Activated CD4-positive, alpha-beta memory T cell treated with anti-CD3 and anti-CD28 coated beads for 36 hours (primary cell): ENCODE measurements around the gene CTIF. TPM values are rescaled to one million over a fixed set of nuclear protein-coding genes. Genes with fewer than 3 reads are reported as not detected.

Source experiments
- CTCF ChIA-PET: fragments of 350-600 bp; sonication (Branson Sonifier 250); formaldehyde crosslinking; loops from one replicate; lab custom pipeline; 2021; ENCODE audit warnings: antibody characterized with exemption, inconsistent platforms; lab: Charles Lee
- POLR2A ChIA-PET: fragments of 350-600 bp; sonication (Branson Sonifier 250); formaldehyde crosslinking; loops from one replicate; lab custom pipeline; 2021; ENCODE audit warnings: antibody characterized with exemption; lab: Charles Lee
- DNase-seq: peaks from one replicate; pipeline ENCODE4 v3.0.0-alpha.2; 2020
- H3K27ac Mint-ChIP-seq: one replicate; pipeline ENCODE4 v1.8.0; 2021; ENCODE audit warnings: mixed read lengths
- H3K27me3 Mint-ChIP-seq: one replicate; pipeline ENCODE4 v1.8.0; 2021; ENCODE audit warnings: mixed read lengths
- H3K36me3 Mint-ChIP-seq: one replicate; pipeline ENCODE4 v1.8.0; 2021; ENCODE audit warnings: mixed read lengths
- H3K4me1 Mint-ChIP-seq: one replicate; pipeline ENCODE4 v1.8.0; 2021; ENCODE audit warnings: low read depth, mixed read lengths
- H3K4me3 Mint-ChIP-seq: one replicate; pipeline ENCODE4 v1.8.0; 2021; ENCODE audit warnings: mild to moderate bottlenecking, mixed read lengths
- H3K9me3 Mint-ChIP-seq: one replicate; pipeline ENCODE4 v1.8.0; 2021; ENCODE audit warnings: mixed read lengths
- intact Hi-C: fragments of 100-400 bp; cut with micrococcal nuclease; formaldehyde crosslinking; loops from one replicate; pipeline ENCODE4 v1.15.1; 2023
- total RNA-seq, 2 experiments: library from RNA; stranded (reverse); gene quantifications; one replicate each; pipeline ENCODE4 v1.2.3, GENCODE V29; 2021

Gene CTIF
- total RNA-seq, 2 experiments from 2014 or later = 4.6 to 5.8 TPM

GRCh38 chr18:48615566-48616401 is 77.0 kb downstream of the CTIF start:
- Mint-ChIP-seq H3K27ac (no peak overlapping the region), H3K27me3 (no peaks in the 10 kb centered on the region), H3K4me1 (no peaks in the 10 kb centered on the region), H3K36me3 (no peaks in the 10 kb centered on the region), H3K4me3 (no peak overlapping the region), H3K9me3 (no peaks in the 10 kb centered on the region)
- DNase-seq = no peak
- intact Hi-C loops = no loop called here
- ChIA-PET CTCF (interaction anchor here (1.3 kb wide), 1 partner anchor 11 kb away, joined by 5 read pairs; no protein-coding TSS in a partner anchor), POLR2A (no interaction called here)

- H3K36me3 Mint-ChIP-seq = no peaks in the 10 kb centered on the region
- no peak for DNase-seq
- no peaks in the 10 kb centered on the region for H3K4me1 Mint-ChIP-seq
- H3K27ac Mint-ChIP-seq = no peak overlapping the region
- CTCF ChIA-PET = no interaction called here
- no peak overlapping the region for H3K4me3 Mint-ChIP-seq
- no peaks in the 10 kb centered on the region for H3K27me3 Mint-ChIP-seq
- intact Hi-C loops = no loop called here
- H3K9me3 Mint-ChIP-seq = no peaks in the 10 kb centered on the region
- POLR2A ChIA-PET = no interaction called here
Measured at GRCh38 chr18:48616484-48617255, 77.8 kb downstream of the CTIF start.

DNA sequence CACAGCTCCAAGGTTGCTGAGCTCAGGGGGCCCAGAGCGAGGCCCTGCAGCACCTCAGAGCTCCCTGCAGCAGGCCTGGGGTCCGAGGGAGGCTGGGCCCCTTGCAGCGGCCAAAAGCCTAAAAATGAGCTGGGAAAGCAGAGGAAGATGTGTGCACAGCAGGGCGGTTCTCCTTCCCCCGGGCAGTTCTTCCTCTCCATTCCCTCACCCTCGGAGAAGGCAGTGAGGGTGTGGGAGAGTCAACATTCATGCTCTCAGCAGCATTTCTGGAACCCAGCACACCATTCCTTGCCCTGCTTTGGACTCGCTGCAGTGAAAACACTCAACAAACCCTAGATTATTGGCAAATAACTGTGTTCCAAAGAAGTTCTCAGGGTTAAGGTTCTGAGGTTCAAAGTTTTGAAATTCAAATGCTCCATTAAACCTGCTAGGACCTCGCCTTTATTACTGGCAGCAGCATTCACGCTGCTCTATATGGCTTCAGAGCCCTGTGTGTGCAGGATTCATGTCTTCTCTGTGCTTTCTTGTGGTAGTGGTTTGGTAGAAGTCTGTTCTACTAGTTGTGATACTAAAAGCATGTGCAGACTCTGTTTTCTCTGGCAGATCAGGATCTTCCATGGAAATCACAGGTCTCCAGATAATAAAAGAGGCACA is 79.1 kb downstream of the CTIF start:
- ChIA-PET CTCF (no interaction called here), POLR2A (no interaction called here)
- H3K36me3 Mint-ChIP-seq = no peaks in the 10 kb centered on the region
- no peak for DNase-seq
- H3K4me3 Mint-ChIP-seq = no peak overlapping the region
- intact Hi-C loops = no loop called here
- H3K9me3 Mint-ChIP-seq = no peaks in the 10 kb centered on the region
- no peaks in the 10 kb centered on the region for H3K4me1 Mint-ChIP-seq
- H3K27ac Mint-ChIP-seq = no peak overlapping the region
- no peaks in the 10 kb centered on the region for H3K27me3 Mint-ChIP-seq

DNA sequence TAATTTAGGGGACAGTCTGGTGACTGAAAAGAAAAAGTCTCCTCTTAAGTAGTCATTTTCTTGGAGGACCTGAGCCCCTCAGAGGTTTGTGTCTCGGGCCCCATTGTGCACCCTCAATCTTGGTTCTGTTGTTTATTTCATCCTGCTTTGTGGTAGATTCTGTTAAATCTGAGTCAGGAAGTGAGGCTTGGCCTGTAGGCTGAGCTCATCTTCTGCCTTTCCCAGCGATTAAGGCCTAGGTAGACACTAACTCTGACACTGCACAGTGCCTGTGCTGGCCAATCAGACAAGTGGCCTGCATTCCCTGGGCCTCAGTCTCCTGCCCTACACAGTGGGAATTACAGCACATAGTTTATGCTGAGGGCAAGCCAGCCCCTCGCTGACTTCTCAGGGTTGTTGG is 80.2 kb downstream of the CTIF start:
- Mint-ChIP-seq H3K9me3 (no peaks in the 10 kb centered on the region), H3K27ac (no peak overlapping the region), H3K4me3 (no peak overlapping the region), H3K36me3 (no peaks in the 10 kb centered on the region), H3K4me1 (no peaks in the 10 kb centered on the region), H3K27me3 (no peaks in the 10 kb centered on the region)
- CTCF ChIA-PET = no interaction called here
- intact Hi-C loops = no loop called here
- POLR2A ChIA-PET = no interaction called here
- DNase-seq = no peak

- DNase-seq = no peak
- CTCF ChIA-PET = no interaction called here
- no peaks in the 10 kb centered on the region for H3K9me3 Mint-ChIP-seq
- no peak overlapping the region for H3K27ac Mint-ChIP-seq
- H3K4me1 Mint-ChIP-seq = no peaks in the 10 kb centered on the region
- H3K27me3 Mint-ChIP-seq = no peaks in the 10 kb centered on the region
- POLR2A ChIA-PET = no interaction called here
- H3K4me3 Mint-ChIP-seq = no peak overlapping the region
- intact Hi-C loops = no loop called here
- no peaks in the 10 kb centered on the region for H3K36me3 Mint-ChIP-seq
Measured at GRCh38 chr18:48619501-48619900, 80.7 kb downstream of the CTIF start.

DNA sequence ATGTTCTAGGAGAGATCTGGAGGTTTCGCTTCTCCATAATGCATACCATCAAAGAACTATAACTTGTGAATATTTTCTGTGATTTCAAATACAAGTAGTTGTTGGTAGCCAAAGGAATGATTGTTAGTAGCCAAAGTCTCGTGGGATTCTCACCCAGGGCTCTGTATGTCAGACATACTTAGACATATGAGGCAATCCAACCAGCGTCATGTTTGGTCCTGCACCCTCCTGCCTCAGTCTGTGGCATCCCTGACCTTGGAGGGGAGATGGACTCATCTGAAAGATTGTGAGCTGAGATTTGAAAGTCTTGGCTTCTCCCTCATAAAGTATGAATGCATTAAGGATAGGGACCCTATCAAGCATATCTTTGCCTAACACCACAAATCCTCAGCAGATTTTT is 81.2 kb downstream of the CTIF start:
- Mint-ChIP-seq H3K4me1 (no peaks in the 10 kb centered on the region), H3K27me3 (no peaks in the 10 kb centered on the region), H3K36me3 (no peaks in the 10 kb centered on the region), H3K4me3 (no peak overlapping the region), H3K27ac (no peak overlapping the region), H3K9me3 (no peaks in the 10 kb centered on the region)
- ChIA-PET POLR2A (no interaction called here), CTCF (interaction anchor here (1.4 kb wide), 1 partner anchor 145 kb away, joined by 6 read pairs; no protein-coding TSS in a partner anchor)
- DNase-seq = no peak
- intact Hi-C loops = no loop called here

GRCh38 chr18:48621240-48621639 is 82.4 kb downstream of the CTIF start:
- ChIA-PET POLR2A (no interaction called here), CTCF (interaction anchor here (1.4 kb wide), 1 partner anchor 146 kb away, joined by 6 read pairs; no protein-coding TSS in a partner anchor)
- H3K27me3 Mint-ChIP-seq = no peaks in the 10 kb centered on the region

DNA sequence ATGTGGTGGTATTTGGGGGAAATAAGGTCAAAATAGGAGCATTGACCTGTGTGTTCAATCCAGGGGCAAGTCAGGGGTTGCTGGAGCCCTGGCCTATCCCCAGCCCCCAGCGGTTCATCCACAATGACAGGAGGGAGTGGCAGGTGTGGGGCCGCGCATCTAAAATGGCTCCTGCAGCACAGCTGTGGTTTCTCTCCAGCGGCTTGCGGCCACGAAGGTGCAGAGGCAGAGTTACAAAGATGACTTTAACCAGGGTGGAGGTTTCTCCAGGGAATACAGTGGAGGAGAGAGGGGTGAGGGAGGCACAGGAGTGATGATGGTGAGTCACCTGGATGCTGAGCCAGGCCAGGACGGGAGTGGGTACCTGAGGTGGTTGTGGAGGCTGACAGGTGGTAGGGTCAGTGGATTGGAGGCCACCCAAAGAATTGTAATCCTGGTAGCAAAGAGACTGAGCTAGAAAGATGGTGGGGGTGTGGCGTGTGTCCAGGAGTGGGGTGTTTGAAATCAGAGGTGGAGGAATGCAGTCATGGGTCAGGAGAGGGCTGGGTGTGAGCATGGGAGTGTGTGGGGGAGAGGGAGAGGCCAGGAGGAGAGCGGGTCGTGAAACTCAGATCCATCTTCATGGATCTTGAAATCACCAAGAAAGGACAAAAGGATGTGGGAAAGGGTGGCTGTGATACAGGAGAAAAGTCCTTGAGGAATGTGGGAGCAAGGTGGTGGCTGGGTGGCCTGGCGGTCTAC is 83.2 kb downstream of the CTIF start:
- Mint-ChIP-seq H3K27ac (no peak overlapping the region), H3K27me3 (no peaks in the 10 kb centered on the region), H3K9me3 (no peaks in the 10 kb centered on the region), H3K4me3 (no peak overlapping the region), H3K36me3 (no peaks in the 10 kb centered on the region), H3K4me1 (no peaks in the 10 kb centered on the region)
- intact Hi-C loops = no loop called here
- CTCF ChIA-PET = no interaction called here
- no peak for DNase-seq
- POLR2A ChIA-PET = no interaction called here

More at GRCh38 chr18:48621240-48621639, 82.4 kb downstream of the CTIF start:
- no peak for DNase-seq
- Mint-ChIP-seq H3K9me3 (no peaks in the 10 kb centered on the region), H3K36me3 (no peaks in the 10 kb centered on the region), H3K27ac (no peak overlapping the region), H3K4me1 (no peaks in the 10 kb centered on the region), H3K4me3 (no peak overlapping the region)
- intact Hi-C loops = no loop called here

GRCh38 chr18:48622911-48623431 is 84.1 kb downstream of the CTIF start:
- POLR2A ChIA-PET = no interaction called here
- no peak overlapping the region for H3K27ac Mint-ChIP-seq
- no peaks in the 10 kb centered on the region for H3K9me3 Mint-ChIP-seq
- intact Hi-C loops = no loop called here
- H3K27me3 Mint-ChIP-seq = no peaks in the 10 kb centered on the region
- DNase-seq = no peak
- H3K4me1 Mint-ChIP-seq = no peaks in the 10 kb centered on the region
- no peak overlapping the region for H3K4me3 Mint-ChIP-seq
- CTCF ChIA-PET = no interaction called here
- H3K36me3 Mint-ChIP-seq = no peaks in the 10 kb centered on the region

DNA sequence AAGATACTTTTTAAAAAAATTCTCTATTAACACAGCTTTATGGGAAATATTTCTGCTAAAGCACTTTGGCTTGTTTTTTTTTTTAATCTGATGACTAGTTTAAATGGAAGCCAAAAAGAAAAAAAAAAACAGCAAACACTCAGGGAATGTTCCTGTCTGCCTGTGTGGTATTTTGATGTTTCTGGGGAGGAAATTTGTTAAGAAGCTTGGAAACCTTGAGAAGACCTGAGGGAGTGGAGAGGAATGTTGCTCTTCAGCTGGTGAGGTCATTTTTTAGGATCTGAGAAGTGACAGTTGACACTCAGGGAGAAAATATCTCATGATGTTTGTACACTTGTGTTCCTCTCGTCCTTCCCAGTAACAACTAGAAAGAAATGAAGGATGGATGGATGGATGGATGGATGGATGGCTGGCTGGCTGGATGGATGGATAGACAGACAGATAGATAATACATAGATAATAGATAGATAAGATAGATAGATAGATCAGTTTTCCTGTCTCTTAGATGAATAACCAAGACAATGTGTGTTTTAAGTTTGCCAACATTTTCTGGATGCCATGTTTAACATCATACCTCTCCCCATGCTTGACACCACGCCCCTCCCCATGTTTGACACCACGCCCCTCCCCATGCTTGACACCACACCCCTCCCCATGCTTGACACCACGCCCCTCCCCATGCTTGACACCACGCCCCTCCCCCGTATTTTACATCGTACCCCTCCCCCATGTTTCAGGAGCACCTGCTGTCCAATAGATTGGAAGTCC is 84.8 kb downstream of the CTIF start:
- Mint-ChIP-seq H3K36me3 (no peaks in the 10 kb centered on the region), H3K9me3 (no peaks in the 10 kb centered on the region), H3K27ac (no peak overlapping the region), H3K4me3 (no peak overlapping the region), H3K4me1 (no peaks in the 10 kb centered on the region), H3K27me3 (no peaks in the 10 kb centered on the region)
- POLR2A ChIA-PET = no interaction called here
- CTCF ChIA-PET = no interaction called here
- DNase-seq = no peak
- intact Hi-C loops = no loop called here

DNA sequence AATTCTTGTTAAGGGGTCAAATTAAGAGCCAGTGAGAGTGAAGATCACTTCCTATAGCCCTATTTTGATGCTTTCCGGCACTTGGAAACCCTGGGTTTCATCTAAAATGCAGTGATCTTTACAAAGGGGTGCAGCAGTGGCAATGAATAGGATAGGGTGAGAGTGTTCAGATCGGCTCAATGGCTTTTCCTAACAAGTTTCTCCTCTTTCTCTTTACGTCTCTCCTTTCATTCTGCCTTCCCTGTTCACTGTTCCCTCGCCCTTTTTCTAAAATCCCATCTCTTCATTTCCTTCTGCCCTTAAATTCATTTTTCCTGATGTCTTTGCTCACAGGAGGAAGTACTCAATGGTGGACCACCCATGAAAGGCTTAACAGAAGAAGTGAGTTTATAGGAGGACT is 86.0 kb downstream of the CTIF start:
- CTCF ChIA-PET = no interaction called here
- Mint-ChIP-seq H3K36me3 (no peaks in the 10 kb centered on the region), H3K27me3 (no peaks in the 10 kb centered on the region), H3K4me1 (no peaks in the 10 kb centered on the region), H3K9me3 (no peaks in the 10 kb centered on the region), H3K27ac (no peak overlapping the region), H3K4me3 (no peak overlapping the region)
- intact Hi-C loops = no loop called here
- DNase-seq = no peak
- POLR2A ChIA-PET = no interaction called here
